ENCODE data around the gene WDR6.
A peak's percentile ranks its signal among the peaks of the same experiment; 100 is the strongest.

Gene WDR6

GRCh38 chr3:48984663-48985062 lies 22.5 kb upstream of the WDR6 start:
- Mint-ChIP-seq H3K9me3 (no peaks in the 10 kb centered on the region), H3K36me3 (peaks cover 6% of the 10 kb centered on the region), H3K4me3 (no peak overlapping the region), H3K27ac (no peak overlapping the region), H3K27me3 (no peaks in the 10 kb centered on the region), H3K4me1 (peaks cover 11% of the 10 kb centered on the region)
- no peak for ATAC-seq (ENCODE audit: low read depth)
- DNase-seq (ENCODE audit: low spot score in 2 of 2) = no peak

DNA sequence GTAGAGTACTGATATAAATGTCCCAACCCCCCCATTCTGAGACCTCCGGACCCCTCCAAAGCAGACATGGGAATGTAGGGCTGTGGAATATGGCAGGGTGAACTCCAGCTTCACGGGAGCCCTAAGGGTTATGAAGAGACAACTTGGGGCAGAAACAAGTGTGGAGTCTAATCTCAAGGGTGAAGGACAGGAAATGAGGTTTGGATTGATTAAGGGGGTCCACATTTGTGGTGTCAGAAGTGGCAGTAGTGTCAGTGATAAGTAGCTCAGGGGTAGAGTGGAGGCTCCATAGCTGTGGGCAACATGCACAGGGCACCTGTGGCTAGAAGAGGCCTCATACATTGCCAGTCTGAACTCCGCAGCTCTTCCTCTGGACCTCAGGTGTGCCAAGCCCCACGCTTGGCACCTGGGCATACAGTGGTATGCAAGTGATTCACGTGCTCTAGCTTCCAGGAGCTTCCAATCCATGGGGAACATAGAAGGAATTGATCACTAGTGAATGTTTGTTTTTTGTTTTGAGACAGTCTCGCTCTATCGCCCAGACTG lies 21.3 kb upstream of the WDR6 start:
- DNase-seq (ENCODE audit: low spot score in 2 of 2) (no peak), ATAC-seq (ENCODE audit: low read depth) (no peak)
- H3K9me3 Mint-ChIP-seq = no peaks in the 10 kb centered on the region
- H3K27me3 Mint-ChIP-seq = no peaks in the 10 kb centered on the region
- H3K36me3 Mint-ChIP-seq = peaks cover 1% of the 10 kb centered on the region
- H3K4me3 Mint-ChIP-seq = no peak overlapping the region
- H3K4me1 Mint-ChIP-seq = peaks cover 16% of the 10 kb centered on the region
- H3K27ac Mint-ChIP-seq = peak overlapping the region; percentile 40

- ATAC-seq (ENCODE audit: low read depth) = no peak
- H3K4me1 Mint-ChIP-seq = peaks cover 24% of the 10 kb centered on the region
These were observed 17.9 kb upstream of the WDR6 start for GRCh38 chr3:48989126-48989795.

DNA sequence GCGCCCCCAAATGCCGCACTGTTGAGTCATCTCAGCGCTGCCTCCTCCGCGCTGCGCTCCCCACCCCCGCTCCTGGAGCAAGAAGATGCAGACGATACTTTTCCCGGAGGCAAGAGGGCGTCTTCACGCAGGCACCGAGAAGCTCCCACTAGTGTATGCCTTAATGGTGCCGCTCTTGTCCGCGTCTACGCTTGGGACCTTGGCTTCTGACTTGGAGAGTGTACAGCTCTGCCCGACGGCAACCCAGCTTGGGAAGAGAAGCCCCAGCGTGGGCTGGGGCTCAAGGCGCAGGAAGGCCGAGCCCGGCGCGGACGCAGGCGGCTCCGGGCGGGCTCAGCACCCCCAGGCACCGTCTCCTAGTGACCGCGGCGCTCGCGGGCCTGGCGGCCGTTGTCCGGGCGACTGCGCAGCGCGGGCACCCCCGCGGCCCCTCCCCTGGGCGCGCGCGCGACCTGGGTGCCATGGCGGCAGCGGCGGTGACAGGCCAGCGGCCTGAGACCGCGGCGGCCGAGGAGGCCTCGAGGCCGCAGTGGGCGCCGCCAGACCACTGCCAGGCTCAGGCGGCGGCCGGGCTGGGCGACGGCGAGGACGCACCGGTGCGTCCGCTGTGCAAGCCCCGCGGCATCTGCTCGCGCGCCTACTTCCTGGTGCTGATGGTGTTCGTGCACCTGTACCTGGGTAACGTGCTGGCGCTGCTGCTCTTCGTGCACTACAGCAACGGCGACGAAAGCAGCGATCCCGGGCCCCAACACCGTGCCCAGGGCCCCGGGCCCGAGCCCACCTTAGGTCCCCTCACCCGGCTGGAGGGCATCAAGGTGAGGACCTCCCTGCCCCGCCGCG lies 17.2 kb upstream of the WDR6 start, which contains the start of gene P4HTM:
Gene P4HTM (plus strand): TSS at position 446 of the 840 bp plus-strand sequence. CDS start 16 bp downstream, at position 462.
- peak within 1 kb of the TSS; percentile 89 for H3K27ac Mint-ChIP-seq
- DNase-seq (ENCODE audit: low spot score in 2 of 2) = peak; percentile 26 to 56
- peaks cover 25% of the 10 kb centered on the region for H3K4me1 Mint-ChIP-seq
- peak within 1 kb of the TSS; percentile 94 for H3K4me3 Mint-ChIP-seq
- peak; percentile 71 for ATAC-seq (ENCODE audit: low read depth)
- H3K27me3 Mint-ChIP-seq = no peaks in the 10 kb centered on the region
- no peaks in the 10 kb centered on the region for H3K9me3 Mint-ChIP-seq
- H3K36me3 Mint-ChIP-seq = peaks cover 3% of the 10 kb centered on the region

More at GRCh38 chr3:48989126-48989795, 17.9 kb upstream of the WDR6 start:
- peak overlapping the region; percentile 93 for H3K4me3 Mint-ChIP-seq
- no peak for DNase-seq (ENCODE audit: low spot score in 2 of 2)
- no peaks in the 10 kb centered on the region for H3K36me3 Mint-ChIP-seq
- H3K27ac Mint-ChIP-seq = peak overlapping the region; percentile 89
- no peaks in the 10 kb centered on the region for H3K9me3 Mint-ChIP-seq
- no peaks in the 10 kb centered on the region for H3K27me3 Mint-ChIP-seq

DNA sequence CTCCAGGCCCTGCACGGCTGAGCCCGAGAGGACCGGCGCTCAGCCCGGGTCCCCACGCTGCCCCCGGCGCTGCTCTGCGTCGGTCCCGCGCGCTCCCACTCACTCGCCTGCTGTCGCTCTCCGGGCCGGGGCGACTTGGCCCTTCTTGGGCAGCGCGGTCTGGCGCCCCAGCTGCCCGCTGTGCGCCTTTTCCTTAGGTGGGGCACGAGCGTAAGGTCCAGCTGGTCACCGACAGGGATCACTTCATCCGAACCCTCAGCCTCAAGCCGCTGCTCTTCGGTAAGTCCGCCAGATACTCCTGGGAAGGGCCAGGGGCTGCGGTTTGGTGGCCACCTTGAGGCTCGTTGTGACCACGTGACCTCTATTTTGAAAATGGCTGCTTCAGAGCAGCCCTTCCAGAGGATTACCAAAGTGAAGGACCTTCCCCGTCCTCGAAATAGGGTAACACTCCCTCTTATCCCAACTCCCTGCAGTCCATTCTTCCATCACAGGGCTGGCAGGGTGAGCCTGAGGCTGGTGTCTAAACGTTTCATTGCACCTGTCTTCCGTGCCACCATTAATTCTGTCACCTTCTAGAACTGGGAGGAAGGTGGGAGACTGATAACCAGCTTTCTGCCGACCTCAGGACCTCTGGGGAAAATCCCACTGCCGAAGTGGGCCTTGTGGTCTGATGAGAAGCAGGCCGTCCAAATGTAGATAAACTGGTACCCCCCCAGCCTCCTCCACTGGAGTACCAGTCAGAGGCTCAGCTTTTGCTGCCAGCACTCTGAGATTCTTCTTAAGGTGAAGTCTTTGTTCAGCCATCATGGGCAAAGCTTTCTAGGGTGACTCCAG lies 16.3 kb upstream of the WDR6 start:
- Mint-ChIP-seq H3K4me1 (peaks cover 27% of the 10 kb centered on the region), H3K27ac (peak overlapping the region; percentile 89), H3K27me3 (no peaks in the 10 kb centered on the region), H3K36me3 (peaks cover 6% of the 10 kb centered on the region), H3K9me3 (no peaks in the 10 kb centered on the region), H3K4me3 (peak overlapping the region; percentile 94)
- ATAC-seq (ENCODE audit: low read depth) (peak; percentile 20), DNase-seq (ENCODE audit: low spot score in 2 of 2) (no peak)

GRCh38 chr3:48991851-48992545 lies 15.2 kb upstream of the WDR6 start:
- peaks cover 27% of the 10 kb centered on the region for H3K4me1 Mint-ChIP-seq
- H3K27me3 Mint-ChIP-seq = no peaks in the 10 kb centered on the region
- H3K27ac Mint-ChIP-seq = peak overlapping the region; percentile 89
- H3K36me3 Mint-ChIP-seq = peaks cover 6% of the 10 kb centered on the region
- no peak for DNase-seq (ENCODE audit: low spot score in 2 of 2)
- H3K9me3 Mint-ChIP-seq = no peaks in the 10 kb centered on the region
- ATAC-seq (ENCODE audit: low read depth) = no peak
- H3K4me3 Mint-ChIP-seq = peak overlapping the region; percentile 43

DNA sequence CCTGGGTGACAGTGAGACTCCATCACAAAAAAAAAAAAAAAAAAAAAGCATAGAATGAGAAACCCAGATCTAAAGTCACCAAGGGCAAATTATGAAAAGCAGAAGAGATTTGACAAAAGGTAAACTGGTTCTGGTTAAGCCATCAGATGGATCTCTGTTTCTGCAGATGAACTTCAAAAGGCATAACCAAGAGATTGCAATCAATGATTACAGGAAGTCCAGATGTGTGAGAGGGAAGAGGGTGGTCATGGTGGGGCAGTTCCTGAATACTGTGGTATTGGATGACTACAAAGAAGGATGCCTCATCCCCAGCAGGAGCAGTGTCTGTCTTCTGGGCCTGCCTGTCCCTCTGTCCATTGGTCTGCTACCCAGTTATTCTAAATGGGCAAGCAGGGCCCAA lies 13.4 kb upstream of the WDR6 start:
- DNase-seq (ENCODE audit: low spot score in 2 of 2) = no peak
- Mint-ChIP-seq H3K4me3 (no peak overlapping the region), H3K27me3 (no peaks in the 10 kb centered on the region), H3K9me3 (no peaks in the 10 kb centered on the region), H3K4me1 (peaks cover 24% of the 10 kb centered on the region), H3K27ac (no peak overlapping the region), H3K36me3 (peaks cover 6% of the 10 kb centered on the region)
- no peak for ATAC-seq (ENCODE audit: low read depth)

- peaks cover 6% of the 10 kb centered on the region for H3K36me3 Mint-ChIP-seq
- ATAC-seq (ENCODE audit: low read depth) (no peak), DNase-seq (ENCODE audit: low spot score in 2 of 2) (no peak)
- H3K4me1 Mint-ChIP-seq = peaks cover 8% of the 10 kb centered on the region
- H3K4me3 Mint-ChIP-seq = no peak overlapping the region
- no peaks in the 10 kb centered on the region for H3K27me3 Mint-ChIP-seq
- H3K9me3 Mint-ChIP-seq = no peaks in the 10 kb centered on the region
- no peak overlapping the region for H3K27ac Mint-ChIP-seq
These were observed 10.6 kb upstream of the WDR6 start for GRCh38 chr3:48996640-48997039.

DNA sequence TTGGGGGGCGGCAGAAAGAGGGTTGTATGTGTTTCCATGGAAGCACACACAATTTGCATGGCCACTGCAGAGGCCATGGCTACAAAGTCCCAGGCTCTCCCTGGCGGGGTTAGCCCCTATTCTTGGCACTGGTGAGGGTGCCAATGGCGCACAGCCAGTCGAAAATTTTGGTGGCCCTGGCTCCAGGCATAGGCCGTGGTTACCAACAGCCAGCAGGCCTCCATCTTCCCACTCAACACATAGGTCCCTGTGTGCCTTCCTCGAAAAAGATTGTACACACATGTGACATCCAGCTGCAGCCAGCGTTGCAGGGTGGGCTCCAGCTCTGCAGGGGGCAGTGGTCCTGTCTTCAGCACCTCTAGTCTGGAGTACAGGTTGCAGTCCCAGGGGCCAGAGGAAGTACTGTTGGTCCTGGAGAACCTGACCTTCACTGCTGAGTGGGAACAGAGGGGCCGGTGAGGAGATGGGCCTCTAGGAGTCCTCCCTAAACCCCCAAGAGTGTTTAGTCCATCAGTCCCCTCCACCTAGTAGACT lies 10.0 kb upstream of the WDR6 start:
- no peak for DNase-seq (ENCODE audit: low spot score in 2 of 2)

GRCh38 chr3:48997714-48998637 lies 9.2 kb upstream of the WDR6 start:
- Mint-ChIP-seq H3K4me1 (peaks cover 7% of the 10 kb centered on the region), H3K36me3 (peaks cover 6% of the 10 kb centered on the region), H3K27ac (no peak overlapping the region), H3K27me3 (no peaks in the 10 kb centered on the region), H3K9me3 (no peaks in the 10 kb centered on the region), H3K4me3 (no peak overlapping the region)
- ATAC-seq (ENCODE audit: low read depth) (no peak), DNase-seq (ENCODE audit: low spot score in 2 of 2) (no peak)

More for the DNA sequence above, 10.0 kb upstream of the WDR6 start:
- H3K27ac Mint-ChIP-seq = no peak overlapping the region
- peaks cover 7% of the 10 kb centered on the region for H3K4me1 Mint-ChIP-seq
- H3K4me3 Mint-ChIP-seq = no peak overlapping the region
- H3K27me3 Mint-ChIP-seq = no peaks in the 10 kb centered on the region
- no peaks in the 10 kb centered on the region for H3K9me3 Mint-ChIP-seq
- H3K36me3 Mint-ChIP-seq = peaks cover 6% of the 10 kb centered on the region
- ATAC-seq (ENCODE audit: low read depth) = no peak

- H3K4me1 Mint-ChIP-seq = peaks cover 5% of the 10 kb centered on the region
- ATAC-seq (ENCODE audit: low read depth) (no peak), DNase-seq (ENCODE audit: low spot score in 2 of 2) (no peak)
- H3K27ac Mint-ChIP-seq = peak overlapping the region; percentile 15
- H3K36me3 Mint-ChIP-seq = peaks cover 6% of the 10 kb centered on the region
- no peak overlapping the region for H3K4me3 Mint-ChIP-seq
- no peaks in the 10 kb centered on the region for H3K27me3 Mint-ChIP-seq
- no peaks in the 10 kb centered on the region for H3K9me3 Mint-ChIP-seq
These were observed 7.9 kb upstream of the WDR6 start for GRCh38 chr3:48999085-48999858.

GRCh38 chr3:49001155-49001554 lies 6.0 kb upstream of the WDR6 start:
- DNase-seq (ENCODE audit: low spot score in 2 of 2) (no peak), ATAC-seq (ENCODE audit: low read depth) (no peak)
- H3K27me3 Mint-ChIP-seq = no peaks in the 10 kb centered on the region
- H3K27ac Mint-ChIP-seq = no peak overlapping the region
- H3K4me1 Mint-ChIP-seq = peaks cover 2% of the 10 kb centered on the region
- no peaks in the 10 kb centered on the region for H3K9me3 Mint-ChIP-seq
- H3K36me3 Mint-ChIP-seq = no peaks in the 10 kb centered on the region
- H3K4me3 Mint-ChIP-seq = no peak overlapping the region
